HL-60 (cell line): ENCODE data around the gene ZNF202.
"Not testable (repeated sequence)": the region's sequence is repeated elsewhere in the genome, so short reads cannot be mapped to it uniquely, and the experiment has no call there.

Experiments
- DNase-seq, 2 experiments: peaks; one replicate each; pipeline ENCODE4 v3.0.0-alpha.2; 2010 to 2020; ENCODE audit warnings: low read depth in 1 of 2, low spot score in 1 of 2
- H3K27ac ChIP-seq: fragments of 250-450 bp; sonication (Bioruptor Pico); replicated peaks from 2 replicates; pipeline ENCODE4 v1.5.1; 2020; ENCODE audit warnings: mild to moderate bottlenecking, moderate library complexity
- H3K27me3 ChIP-seq: fragments of 250-450 bp; sonication (Bioruptor Pico); 2 replicates; pipeline ENCODE4 v1.5.1; 2021; ENCODE audit warnings: mild to moderate bottlenecking, moderate library complexity; ENCODE audit not compliant: insufficient read depth, poor library complexity, severe bottlenecking
- H3K4me3 ChIP-seq: replicated peaks from 2 replicates; pipeline ENCODE4 v1.5.1; 2011; ENCODE audit warnings: mild to moderate bottlenecking, control low read depth, low read length; ENCODE audit not compliant: insufficient read depth
- GABPA ChIP-seq: IDR thresholded peaks from 2 replicates; pipeline ENCODE4 v1.6.1; 2012; ENCODE audit warnings: low read depth
- POLR2AphosphoS5 ChIP-seq: IDR thresholded peaks from 2 replicates; pipeline ENCODE4 v1.6.1; 2012; ENCODE audit warnings: low read depth
- SPI1 ChIP-seq: IDR thresholded peaks from 2 replicates; pipeline ENCODE4 v1.6.1; 2012; ENCODE audit warnings: low read depth, mild to moderate bottlenecking, borderline replicate concordance
- TF ChIP-seq, protein P1 (sequence below): IDR thresholded peaks from one replicate; pipeline ENCODE4 v1.5.1; 2011; ENCODE audit warnings: low read length, control low read depth, inconsistent platforms; ENCODE audit not compliant: insufficient read depth
- TF ChIP-seq, protein P2 (sequence below): IDR thresholded peaks from 2 replicates; pipeline ENCODE4 v1.6.1; 2012; ENCODE audit warnings: low read depth; ENCODE audit not compliant: insufficient replicate concordance

Gene ZNF202

DNA sequence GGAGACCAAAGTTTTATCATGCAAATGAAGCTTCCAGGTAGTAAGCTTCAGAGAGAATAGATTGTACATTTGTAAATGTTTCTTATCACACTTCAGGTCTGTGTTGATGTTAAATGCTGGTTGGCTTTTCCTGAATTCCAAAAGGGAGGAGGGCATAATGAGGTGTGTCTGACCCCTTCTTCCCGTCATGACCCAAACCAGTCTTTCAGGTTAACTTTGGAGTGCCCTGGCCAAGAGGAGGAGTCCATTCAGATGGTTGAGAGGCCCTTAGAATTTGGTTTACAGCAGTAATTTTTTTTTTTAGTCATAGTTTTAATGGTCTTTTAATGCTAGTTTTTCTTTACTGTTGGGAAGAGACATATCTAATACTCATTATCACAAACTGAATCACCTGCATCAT lies 10.3 kb upstream of the ZNF202 start:
- Histone ChIP-seq H3K27ac (no peak overlapping the region), H3K4me3 (no peak overlapping the region), H3K27me3 (no peaks in the 10 kb centered on the region)
- DNase-seq = no peak
- TF ChIP-seq POLR2AphosphoS5 (no peak), GABPA (no peak), SPI1 (no peak)
- TF ChIP-seq, protein P1, sequence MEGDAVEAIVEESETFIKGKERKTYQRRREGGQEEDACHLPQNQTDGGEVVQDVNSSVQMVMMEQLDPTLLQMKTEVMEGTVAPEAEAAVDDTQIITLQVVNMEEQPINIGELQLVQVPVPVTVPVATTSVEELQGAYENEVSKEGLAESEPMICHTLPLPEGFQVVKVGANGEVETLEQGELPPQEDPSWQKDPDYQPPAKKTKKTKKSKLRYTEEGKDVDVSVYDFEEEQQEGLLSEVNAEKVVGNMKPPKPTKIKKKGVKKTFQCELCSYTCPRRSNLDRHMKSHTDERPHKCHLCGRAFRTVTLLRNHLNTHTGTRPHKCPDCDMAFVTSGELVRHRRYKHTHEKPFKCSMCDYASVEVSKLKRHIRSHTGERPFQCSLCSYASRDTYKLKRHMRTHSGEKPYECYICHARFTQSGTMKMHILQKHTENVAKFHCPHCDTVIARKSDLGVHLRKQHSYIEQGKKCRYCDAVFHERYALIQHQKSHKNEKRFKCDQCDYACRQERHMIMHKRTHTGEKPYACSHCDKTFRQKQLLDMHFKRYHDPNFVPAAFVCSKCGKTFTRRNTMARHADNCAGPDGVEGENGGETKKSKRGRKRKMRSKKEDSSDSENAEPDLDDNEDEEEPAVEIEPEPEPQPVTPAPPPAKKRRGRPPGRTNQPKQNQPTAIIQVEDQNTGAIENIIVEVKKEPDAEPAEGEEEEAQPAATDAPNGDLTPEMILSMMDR = no peak
- TF ChIP-seq, protein P2, sequence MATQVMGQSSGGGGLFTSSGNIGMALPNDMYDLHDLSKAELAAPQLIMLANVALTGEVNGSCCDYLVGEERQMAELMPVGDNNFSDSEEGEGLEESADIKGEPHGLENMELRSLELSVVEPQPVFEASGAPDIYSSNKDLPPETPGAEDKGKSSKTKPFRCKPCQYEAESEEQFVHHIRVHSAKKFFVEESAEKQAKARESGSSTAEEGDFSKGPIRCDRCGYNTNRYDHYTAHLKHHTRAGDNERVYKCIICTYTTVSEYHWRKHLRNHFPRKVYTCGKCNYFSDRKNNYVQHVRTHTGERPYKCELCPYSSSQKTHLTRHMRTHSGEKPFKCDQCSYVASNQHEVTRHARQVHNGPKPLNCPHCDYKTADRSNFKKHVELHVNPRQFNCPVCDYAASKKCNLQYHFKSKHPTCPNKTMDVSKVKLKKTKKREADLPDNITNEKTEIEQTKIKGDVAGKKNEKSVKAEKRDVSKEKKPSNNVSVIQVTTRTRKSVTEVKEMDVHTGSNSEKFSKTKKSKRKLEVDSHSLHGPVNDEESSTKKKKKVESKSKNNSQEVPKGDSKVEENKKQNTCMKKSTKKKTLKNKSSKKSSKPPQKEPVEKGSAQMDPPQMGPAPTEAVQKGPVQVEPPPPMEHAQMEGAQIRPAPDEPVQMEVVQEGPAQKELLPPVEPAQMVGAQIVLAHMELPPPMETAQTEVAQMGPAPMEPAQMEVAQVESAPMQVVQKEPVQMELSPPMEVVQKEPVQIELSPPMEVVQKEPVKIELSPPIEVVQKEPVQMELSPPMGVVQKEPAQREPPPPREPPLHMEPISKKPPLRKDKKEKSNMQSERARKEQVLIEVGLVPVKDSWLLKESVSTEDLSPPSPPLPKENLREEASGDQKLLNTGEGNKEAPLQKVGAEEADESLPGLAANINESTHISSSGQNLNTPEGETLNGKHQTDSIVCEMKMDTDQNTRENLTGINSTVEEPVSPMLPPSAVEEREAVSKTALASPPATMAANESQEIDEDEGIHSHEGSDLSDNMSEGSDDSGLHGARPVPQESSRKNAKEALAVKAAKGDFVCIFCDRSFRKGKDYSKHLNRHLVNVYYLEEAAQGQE = no peak

DNA sequence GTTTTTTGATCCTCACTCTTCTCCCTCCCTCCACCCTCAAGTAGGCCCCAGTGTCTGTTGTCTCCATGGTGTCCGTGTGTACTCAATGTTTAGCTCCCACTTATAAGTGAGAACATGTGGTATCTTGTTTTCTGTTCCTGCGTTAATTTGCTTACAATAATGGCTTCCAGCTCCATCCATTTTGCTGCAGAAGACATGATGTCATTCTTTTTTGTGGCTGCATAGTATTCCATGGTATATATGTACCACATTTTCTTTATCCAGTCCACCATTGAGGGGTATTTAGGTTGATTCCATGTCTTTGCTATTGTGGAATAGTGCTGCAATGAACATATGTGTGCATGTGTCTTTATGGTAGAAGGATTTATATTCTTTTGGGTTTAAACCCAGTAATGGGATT lies 6.9 kb upstream of the ZNF202 start:
- not testable (repeated sequence) for H3K27ac ChIP-seq, H3K4me3 ChIP-seq, DNase-seq, H3K27me3 ChIP-seq

DNA sequence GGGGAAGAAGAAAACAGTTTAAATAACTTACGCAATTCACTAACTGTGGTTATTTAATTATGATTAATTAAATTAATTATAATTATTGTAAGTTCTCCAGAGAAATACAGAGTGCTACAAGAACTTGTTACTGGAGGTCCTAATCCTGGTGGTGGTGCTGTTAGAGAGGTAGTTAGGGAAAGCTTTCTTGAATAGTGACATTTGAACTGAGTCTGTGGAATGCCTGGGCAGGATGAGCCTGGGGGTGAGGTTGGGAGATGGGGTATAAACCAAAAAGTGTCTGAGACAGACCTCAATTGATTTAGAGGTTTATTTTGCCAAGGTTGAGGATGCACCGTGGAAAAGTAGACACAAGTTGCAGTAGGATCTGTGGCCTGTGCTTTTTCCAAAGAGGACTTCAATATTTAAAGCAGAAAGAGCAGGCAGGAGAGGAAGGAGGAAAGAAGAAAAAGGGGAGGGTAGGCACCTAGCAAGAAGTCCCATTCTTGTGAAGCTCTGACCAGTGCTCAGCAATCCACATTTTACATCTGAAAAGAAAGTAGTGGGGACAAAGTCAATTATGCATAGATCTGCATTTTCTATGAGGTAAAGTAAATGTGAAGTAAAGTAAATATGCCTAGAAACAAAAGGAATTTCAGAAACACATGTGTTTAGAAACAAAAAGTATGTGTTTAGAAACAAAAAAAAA lies 4.4 kb upstream of the ZNF202 start:
- DNase-seq = no peak
- no peak overlapping the region for H3K27ac ChIP-seq
- H3K4me3 ChIP-seq = no peak overlapping the region
- TF ChIP-seq GABPA (no peak), POLR2AphosphoS5 (no peak), SPI1 (no peak)
- TF ChIP-seq, protein P2 = no peak
- TF ChIP-seq, protein P1 = no peak
- H3K27me3 ChIP-seq = no peaks in the 10 kb centered on the region

DNA sequence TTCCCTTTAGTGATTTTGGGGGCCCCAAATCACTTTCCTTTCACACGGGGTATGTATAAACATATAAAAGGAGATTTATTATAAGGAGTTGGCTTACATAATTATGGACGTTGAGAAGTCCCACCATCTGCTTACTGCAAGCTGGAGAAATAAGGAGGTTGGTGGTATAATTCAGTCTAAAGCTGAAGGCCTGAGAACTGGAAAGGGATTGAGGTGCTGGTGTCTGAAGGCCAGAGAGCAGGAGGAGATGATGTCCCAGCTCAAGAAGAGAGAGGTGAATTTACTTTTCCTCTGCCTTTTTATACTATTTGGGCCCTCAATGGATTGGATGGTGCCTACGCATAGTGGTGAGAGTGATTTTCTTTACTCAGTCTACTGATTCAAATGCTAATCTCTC lies 1.3 kb upstream of the ZNF202 start:
- Histone ChIP-seq H3K27ac (no peak overlapping the region), H3K4me3 (no peak overlapping the region), H3K27me3 (no peaks in the 10 kb centered on the region)
- TF ChIP-seq, protein P1 = no peak
- TF ChIP-seq, protein P2 = no peak
- TF ChIP-seq SPI1 = no peak
- TF ChIP-seq GABPA = no peak
- no peak for TF ChIP-seq POLR2AphosphoS5
- no peak for DNase-seq
